SK-N-SH (cell line): ENCODE data around the gene PHAF1. TPM values are rescaled to one million over a fixed set of nuclear protein-coding genes. Genes with fewer than 3 reads are reported as not detected.

Experiments used
- CTCF ChIA-PET: fragments of 300-600, 350-600 bp; formaldehyde crosslinking; extraction: SDS; loops from one replicate; lab custom pipeline; 2021; lab: Yijun Ruan, JAX
- POLR2A ChIA-PET: fragments of 350-600 bp; sonication (Branson Sonifier 250); formaldehyde crosslinking; extraction: SDS; loops from one replicate; lab custom pipeline; 2020; ENCODE audit warnings: antibody characterized with exemption, inconsistent platforms; lab: Yijun Ruan, JAX
- DNase-seq: peaks from one replicate; pipeline ENCODE4 v3.0.0; 2012
- H2AFZ ChIP-seq: fragments of 200-600 bp; sonication (generic); 2 replicates; pipeline ENCODE4 v1.8.1; 2016; ENCODE audit warnings: antibody characterized with exemption, mild to moderate bottlenecking, low read depth
- H3F3A ChIP-seq: fragments of 200-600 bp; sonication (generic); replicated peaks from 2 replicates; pipeline ENCODE3; 2016; ENCODE audit warnings: antibody characterized with exemption, mild to moderate bottlenecking; ENCODE audit not compliant: insufficient read depth
- H3K27ac ChIP-seq, 2 experiments: fragments of 200-500 bp in 1 of 2; fragments of 200-600 bp in 1 of 2; sonication (Bioruptor generic) in 1 of 2; sonication (generic), shearing (Covaris generic) in 1 of 2; 2 replicates each; pipeline versions ENCODE4 v1.5.1 to v1.6.1; 2014 to 2016; ENCODE audit warnings: low read depth in 2 of 2, inconsistent platforms in 1 of 2, low read length in 1 of 2, mild to moderate bottlenecking in 1 of 2, mixed read lengths in 1 of 2
- H3K27me3 ChIP-seq: fragments of 200-600 bp; sonication (generic), shearing (Covaris generic); 2 replicates; pipeline ENCODE4 v1.6.1; 2016; ENCODE audit warnings: mixed run types; ENCODE audit not compliant: insufficient read depth
- H3K36me3 ChIP-seq, 2 experiments: fragments of 200-500 bp in 1 of 2; fragments of 200-600 bp in 1 of 2; sonication (Bioruptor generic) in 1 of 2; sonication (generic) in 1 of 2; replicated peaks in 1 of 2; 2 replicates each; pipeline versions ENCODE3 to v1.5.1; 2014 to 2016; ENCODE audit warnings: low read length in 1 of 2, mild to moderate bottlenecking in 1 of 2; ENCODE audit not compliant: insufficient read depth in 2 of 2, control insufficient read depth in 1 of 2
- H3K4me1 ChIP-seq, 2 experiments: fragments of 200-500 bp in 1 of 2; fragments of 200-600 bp in 1 of 2; sonication (Bioruptor generic) in 1 of 2; sonication (generic), shearing (Covaris generic) in 1 of 2; 2 replicates each; pipeline versions ENCODE4 v1.5.1 to v1.6.1; 2014 to 2016; ENCODE audit warnings: low read depth in 1 of 2, low read length in 1 of 2, mixed run types in 1 of 2; ENCODE audit not compliant: insufficient read depth in 2 of 2, control insufficient read depth in 1 of 2
- H3K4me2 ChIP-seq: fragments of 200-600 bp; sonication (generic), shearing (Covaris generic); 2 replicates; pipeline ENCODE4 v1.6.1; 2017; ENCODE audit warnings: mixed run types
- H3K4me3 ChIP-seq, 2 experiments: fragments of 200-500 bp in 1 of 2; fragments of 200-600 bp in 1 of 2; sonication (Bioruptor generic) in 1 of 2; sonication (generic), shearing (Covaris generic) in 1 of 2; 2 replicates each; pipeline versions ENCODE4 v1.5.1 to v1.8.1; 2014 to 2016; ENCODE audit warnings: low read depth in 2 of 2, inconsistent platforms in 1 of 2, low read length in 1 of 2, mild to moderate bottlenecking in 1 of 2, mixed read lengths in 1 of 2, moderate library complexity in 1 of 2
- H3K79me2 ChIP-seq: fragments of 200-600 bp; sonication (generic); 2 replicates; pipeline ENCODE4 v1.8.1; 2017; ENCODE audit warnings: mild to moderate bottlenecking; ENCODE audit not compliant: insufficient read depth
- H3K9ac ChIP-seq: fragments of 200-600 bp; sonication (generic); 2 replicates; pipeline ENCODE4 v1.6.1; 2017; ENCODE audit warnings: mixed run types
- H3K9me2 ChIP-seq: fragments of 200-600 bp; sonication (generic); 2 replicates; pipeline ENCODE4 v1.6.1; 2017; ENCODE audit warnings: mixed run types
- H3K9me3 ChIP-seq: fragments of 200-600 bp; sonication (generic); 2 replicates; pipeline ENCODE4 v1.6.1; 2017; ENCODE audit warnings: mixed run types, mild to moderate bottlenecking, moderate library complexity
- H4K20me1 ChIP-seq: fragments of 200-600 bp; sonication (generic); 2 replicates; pipeline ENCODE4 v1.6.1; 2017; ENCODE audit warnings: mild to moderate bottlenecking, mixed run types; ENCODE audit not compliant: insufficient read depth
- CHD2 ChIP-seq: fragments of 150-350 bp; IDR thresholded peaks from 2 replicates; pipeline ENCODE4 v1.6.1; 2018; ENCODE audit warnings: low read length; ENCODE audit not compliant: partially characterized antibody
- ELF1 ChIP-seq: IDR thresholded peaks from 2 replicates; pipeline ENCODE4 v1.4.0; 2012
- EP300 ChIP-seq, 2 experiments: IDR thresholded peaks; 2 replicates each; pipeline versions ENCODE4 v1.4.0 to v1.6.1; 2012; ENCODE audit warnings: borderline replicate concordance in 1 of 2, low read depth in 1 of 2, low read length in 1 of 2
- EZH2phosphoT487 ChIP-seq: fragments of 200-600 bp; sonication (generic); IDR thresholded peaks from 2 replicates; pipeline ENCODE4 v1.6.1; 2017; ENCODE audit warnings: low read depth, mixed run types, mild to moderate bottlenecking, antibody characterized with exemption, moderate library complexity, borderline replicate concordance
- FOXJ3 ChIP-seq: sonication (generic); formaldehyde crosslinking; IDR thresholded peaks from 2 replicates; pipeline ENCODE4 v1.5.1; 2020; ENCODE audit warnings: mild to moderate bottlenecking, missing genetic modification reagents
- GATA2 ChIP-seq: sonication (generic); formaldehyde crosslinking; IDR thresholded peaks from 2 replicates; pipeline ENCODE4 v1.5.0; 2020; ENCODE audit warnings: mild to moderate bottlenecking, missing genetic modification reagents
- JUND ChIP-seq: IDR thresholded peaks from 2 replicates; pipeline ENCODE4 v1.4.0; 2012
- MXI1 ChIP-seq: IDR thresholded peaks from 2 replicates; pipeline ENCODE4 v1.6.1; 2012; ENCODE audit warnings: mild to moderate bottlenecking, low read depth, low read length, improper control_type of control experiment
- NFIC ChIP-seq: IDR thresholded peaks from 2 replicates; pipeline ENCODE4 v1.4.0; 2012; ENCODE audit warnings: borderline replicate concordance
- NRF1 ChIP-seq: IDR thresholded peaks from 2 replicates; pipeline ENCODE4 v1.6.1; 2012; ENCODE audit warnings: low read depth, mild to moderate bottlenecking, low read length
- RAD21 ChIP-seq: IDR thresholded peaks from 2 replicates; pipeline ENCODE4 v1.6.1; 2012; ENCODE audit warnings: mild to moderate bottlenecking, low read length
- RCOR1 ChIP-seq: fragments of 150-350 bp; IDR thresholded peaks from 2 replicates; pipeline ENCODE4 v1.6.1; 2017; ENCODE audit warnings: antibody characterized with exemption, low read length
- RFX5 ChIP-seq: IDR thresholded peaks from 2 replicates; pipeline ENCODE4 v1.6.1; 2012; ENCODE audit warnings: mild to moderate bottlenecking, improper control_type of control experiment, low read length
- RXRA ChIP-seq: IDR thresholded peaks from 2 replicates; pipeline ENCODE4 v1.4.0; 2012; ENCODE audit warnings: low read depth, mild to moderate bottlenecking, borderline replicate concordance
- SIN3A ChIP-seq: IDR thresholded peaks from 2 replicates; pipeline ENCODE4 v1.6.1; 2012; ENCODE audit warnings: low read depth, mild to moderate bottlenecking, low read length, moderate library complexity, borderline replicate concordance
- SMC3 ChIP-seq: IDR thresholded peaks from 2 replicates; pipeline ENCODE4 v1.6.1; 2012; ENCODE audit warnings: low read depth, low read length, improper control_type of control experiment
- WGBS: methylation state at CpG from one replicate; pipeline ENCODE4 v1.1.6; 2017; ENCODE audit warnings: low lambda C conversion rate; 5-methylcytosine and 5-hydroxymethylcytosine counted together
- polyA plus RNA-seq, 3 experiments: library from polyadenylated mRNA; depleted of rRNA; stranded (reverse); fragments of >200 nt; gene quantifications; 2 replicates each; pipeline ENCODE4 v1.2.3, GENCODE V29; 2012
- TF ChIP-seq, protein P1 (sequence below): IDR thresholded peaks from 2 replicates; pipeline ENCODE4 v1.4.0; 2012; ENCODE audit warnings: low read depth, borderline replicate concordance
- TF ChIP-seq, protein P2 (sequence below): IDR thresholded peaks from 2 replicates; pipeline ENCODE4; 2012
- TF ChIP-seq, protein P3 (sequence below): fragments of 150-350 bp; IDR thresholded peaks from 2 replicates; pipeline ENCODE4 v1.6.1; 2016; ENCODE audit warnings: mild to moderate bottlenecking, low read depth, low read length
- TF ChIP-seq, protein P4 (sequence below): fragments of 150-350 bp; IDR thresholded peaks from 2 replicates; pipeline ENCODE4 v1.6.1; 2017; ENCODE audit warnings: antibody characterized with exemption, low read length, low read depth, borderline replicate concordance

Gene PHAF1
- polyA plus RNA-seq, 1 of the 3 experiments (the other 2 are of a cell fraction): 17.3 TPM

GRCh38 chr16:67155295-67156142 is 45.8 kb downstream of the PHAF1 start (continued):
- TF ChIP-seq NFIC (no peak), SIN3A (peak; percentile 29; the same call in 1 of the 2 replicates), EZH2phosphoT487 (no peak), NRF1 (peak; percentile 50; the same call in 1 of the 2 replicates)
- TF ChIP-seq, protein P1, sequence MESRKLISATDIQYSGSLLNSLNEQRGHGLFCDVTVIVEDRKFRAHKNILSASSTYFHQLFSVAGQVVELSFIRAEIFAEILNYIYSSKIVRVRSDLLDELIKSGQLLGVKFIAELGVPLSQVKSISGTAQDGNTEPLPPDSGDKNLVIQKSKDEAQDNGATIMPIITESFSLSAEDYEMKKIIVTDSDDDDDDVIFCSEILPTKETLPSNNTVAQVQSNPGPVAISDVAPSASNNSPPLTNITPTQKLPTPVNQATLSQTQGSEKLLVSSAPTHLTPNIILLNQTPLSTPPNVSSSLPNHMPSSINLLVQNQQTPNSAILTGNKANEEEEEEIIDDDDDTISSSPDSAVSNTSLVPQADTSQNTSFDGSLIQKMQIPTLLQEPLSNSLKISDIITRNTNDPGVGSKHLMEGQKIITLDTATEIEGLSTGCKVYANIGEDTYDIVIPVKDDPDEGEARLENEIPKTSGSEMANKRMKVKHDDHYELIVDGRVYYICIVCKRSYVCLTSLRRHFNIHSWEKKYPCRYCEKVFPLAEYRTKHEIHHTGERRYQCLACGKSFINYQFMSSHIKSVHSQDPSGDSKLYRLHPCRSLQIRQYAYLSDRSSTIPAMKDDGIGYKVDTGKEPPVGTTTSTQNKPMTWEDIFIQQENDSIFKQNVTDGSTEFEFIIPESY: no peak
- TF ChIP-seq, protein P2, sequence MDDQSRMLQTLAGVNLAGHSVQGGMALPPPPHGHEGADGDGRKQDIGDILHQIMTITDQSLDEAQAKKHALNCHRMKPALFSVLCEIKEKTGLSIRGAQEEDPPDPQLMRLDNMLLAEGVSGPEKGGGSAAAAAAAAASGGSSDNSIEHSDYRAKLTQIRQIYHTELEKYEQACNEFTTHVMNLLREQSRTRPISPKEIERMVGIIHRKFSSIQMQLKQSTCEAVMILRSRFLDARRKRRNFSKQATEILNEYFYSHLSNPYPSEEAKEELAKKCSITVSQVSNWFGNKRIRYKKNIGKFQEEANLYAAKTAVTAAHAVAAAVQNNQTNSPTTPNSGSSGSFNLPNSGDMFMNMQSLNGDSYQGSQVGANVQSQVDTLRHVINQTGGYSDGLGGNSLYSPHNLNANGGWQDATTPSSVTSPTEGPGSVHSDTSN: no peak

- no peaks in the 10 kb centered on the region for H3K27me3 ChIP-seq
- peaks cover 26% of the 10 kb centered on the region for H4K20me1 ChIP-seq
- no peak overlapping the region for H2AFZ ChIP-seq
- H3K79me2 ChIP-seq: no peaks in the 10 kb centered on the region
- POLR2A ChIA-PET: interaction anchor here (1.4 kb wide), 1 partner anchor 139 kb away, joined by 3 read pairs; no protein-coding TSS in a partner anchor
- H3K36me3 ChIP-seq: peaks cover 0 to 4% of the 10 kb centered on the region in 2 experiments
- no peak overlapping the region for H3K4me2 ChIP-seq
- no peaks in the 10 kb centered on the region for H3K9me3 ChIP-seq
- no peak overlapping the region for H3K27ac ChIP-seq
- peaks cover 9% of the 10 kb centered on the region for H3F3A ChIP-seq
- H3K9ac ChIP-seq: no peak overlapping the region
- CTCF ChIA-PET: interaction anchor here (1.1 to 14.2 kb wide), 23 partner anchors 8 to 261 kb away, joined by 3 to 470 read pairs (median 11); partner anchors contain the start of genes CBFB, CES3, HSF4 and MATCAP1
- no peak for DNase-seq
- H3K4me3 ChIP-seq: no peak overlapping the region
- 84% methylated on average over 15 of the region's 15 CpGs for WGBS
- H3K9me2 ChIP-seq: no peaks in the 10 kb centered on the region
- H3K4me1 ChIP-seq: peaks cover 4 to 19% of the 10 kb centered on the region in 2 experiments; a peak in 1 of 4 replicates
- TF ChIP-seq, protein P2: no peak
- TF ChIP-seq CHD2 (no peak), RAD21 (no peak), ELF1 (no peak), JUND (no peak), RFX5 (no peak), GATA2 (CRISPR knock-in tag) (no peak), MXI1 (no peak), FOXJ3 (CRISPR knock-in tag) (no peak), EP300 (IDR thresholded peaks at IDR 0.05; ENCODE audit: borderline replicate concordance in 1 of 2, low read depth in 1 of 2, low read length in 1 of 2) (no peak), RCOR1 (no peak), RXRA (no peak), SMC3 (no peak)
- TF ChIP-seq, protein P3, sequence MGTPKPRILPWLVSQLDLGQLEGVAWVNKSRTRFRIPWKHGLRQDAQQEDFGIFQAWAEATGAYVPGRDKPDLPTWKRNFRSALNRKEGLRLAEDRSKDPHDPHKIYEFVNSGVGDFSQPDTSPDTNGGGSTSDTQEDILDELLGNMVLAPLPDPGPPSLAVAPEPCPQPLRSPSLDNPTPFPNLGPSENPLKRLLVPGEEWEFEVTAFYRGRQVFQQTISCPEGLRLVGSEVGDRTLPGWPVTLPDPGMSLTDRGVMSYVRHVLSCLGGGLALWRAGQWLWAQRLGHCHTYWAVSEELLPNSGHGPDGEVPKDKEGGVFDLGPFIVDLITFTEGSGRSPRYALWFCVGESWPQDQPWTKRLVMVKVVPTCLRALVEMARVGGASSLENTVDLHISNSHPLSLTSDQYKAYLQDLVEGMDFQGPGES: no peak
- TF ChIP-seq, protein P4, sequence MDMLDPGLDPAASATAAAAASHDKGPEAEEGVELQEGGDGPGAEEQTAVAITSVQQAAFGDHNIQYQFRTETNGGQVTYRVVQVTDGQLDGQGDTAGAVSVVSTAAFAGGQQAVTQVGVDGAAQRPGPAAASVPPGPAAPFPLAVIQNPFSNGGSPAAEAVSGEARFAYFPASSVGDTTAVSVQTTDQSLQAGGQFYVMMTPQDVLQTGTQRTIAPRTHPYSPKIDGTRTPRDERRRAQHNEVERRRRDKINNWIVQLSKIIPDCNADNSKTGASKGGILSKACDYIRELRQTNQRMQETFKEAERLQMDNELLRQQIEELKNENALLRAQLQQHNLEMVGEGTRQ: no peak
- TF ChIP-seq, protein P1: no peak
These were observed 46.6 kb downstream of the PHAF1 start for GRCh38 chr16:67156143-67156844.
